Left ventricle myocardium inferior (tissue), 1 donor: ENCODE measurements around the gene POLR2J. TPM values are rescaled to one million over a fixed set of nuclear protein-coding genes. Genes with fewer than 3 reads are reported as not detected.

Experiments
- DNase-seq: peaks from one replicate; pipeline ENCODE4 v3.0.0-alpha.2; 2020
- H3K27ac ChIP-seq: fragments of 200-600 bp; replicated peaks from 2 replicates; pipeline ENCODE4 v1.8.0; 2021
- H3K27me3 ChIP-seq: fragments of 200-600 bp; 2 replicates; pipeline ENCODE4 v1.8.0; 2021; ENCODE audit warnings: low read depth
- H3K36me3 ChIP-seq: fragments of 200-600 bp; 2 replicates; pipeline ENCODE4 v1.8.0; 2021
- H3K4me1 ChIP-seq: fragments of 200-600 bp; 2 replicates; pipeline ENCODE4 v1.8.0; 2021
- H3K4me3 ChIP-seq: fragments of 200-600 bp; 2 replicates; pipeline ENCODE4 v1.8.0; 2021; ENCODE audit warnings: mild to moderate bottlenecking, moderate library complexity
- H3K9me3 ChIP-seq: fragments of 200-600 bp; replicated peaks from 2 replicates; pipeline ENCODE4 v1.8.0; 2021
- intact Hi-C: fragments of 100-400 bp; cut with micrococcal nuclease; formaldehyde crosslinking; loops from one replicate; pipeline ENCODE4 v1.11.0; 2022
- total RNA-seq: library from RNA; stranded (reverse); fragmentation: NEBNext Ultra II Directional; extraction: Animal tissue kit (Norgen Biotek cat#: 25700); gene quantifications from one replicate; pipeline ENCODE4 v1.2.1, GENCODE V29; 2021
- TF ChIP-seq, protein P1 (sequence below): fragments of 200-600 bp; IDR thresholded peaks from 2 replicates; pipeline ENCODE4 v1.8.0; 2021; ENCODE audit warnings: antibody characterized with exemption, mild to moderate bottlenecking, borderline replicate concordance
- donor health status: DM: no; HTN: yes; CAD: no; lungs with severe emphysema.

Gene POLR2J
- total RNA-seq, 1 donor from 2014 or later, result 55.8 TPM

DNA sequence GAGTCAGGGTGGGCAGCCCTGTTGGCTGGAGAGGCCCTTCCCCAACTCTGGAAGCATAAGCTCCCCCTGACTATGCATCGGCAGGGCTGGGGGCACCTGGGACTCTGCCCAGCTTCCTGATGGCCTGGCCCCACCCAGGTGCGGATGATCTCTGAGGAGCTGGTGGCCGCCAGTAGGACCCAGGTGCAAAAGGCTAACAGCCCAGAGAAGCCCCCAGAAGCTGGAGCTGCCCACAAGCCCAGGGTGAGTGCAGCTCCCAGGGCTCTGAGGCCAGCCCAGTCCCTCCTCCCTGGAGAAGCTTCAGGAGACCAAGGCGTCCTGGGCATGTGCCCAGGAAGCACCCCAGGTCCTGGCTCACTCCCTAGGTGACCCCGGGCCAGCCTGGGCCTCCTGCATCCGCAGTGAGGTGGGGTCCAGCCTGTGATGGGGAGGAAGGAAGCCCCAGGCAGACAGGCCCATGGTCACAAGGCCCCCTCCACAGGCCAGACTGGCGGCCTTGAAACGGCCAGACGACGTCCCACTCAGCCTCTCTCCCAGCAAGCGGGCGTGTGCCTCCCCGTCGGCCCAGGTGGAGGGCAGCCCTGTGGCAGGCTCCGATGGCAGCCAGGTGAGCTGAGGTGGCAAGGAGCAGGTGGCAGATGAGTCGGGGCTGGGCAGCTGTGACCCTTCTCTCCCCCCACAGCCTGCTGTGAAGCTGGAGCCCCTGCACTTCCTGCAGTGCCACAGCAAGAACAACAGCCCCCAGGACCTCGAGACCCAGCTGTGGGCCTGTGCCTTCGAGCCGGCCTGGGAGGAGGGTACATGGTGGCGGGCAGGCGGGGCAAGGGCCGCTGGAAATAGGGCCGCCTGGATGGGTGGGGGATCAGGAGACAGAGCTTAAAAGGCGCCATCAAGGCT is 10.9 kb downstream of the POLR2J start:
- intact Hi-C loops, result no loop called here
- no peaks in the 10 kb centered on the region for H3K9me3 ChIP-seq
- H3K27ac ChIP-seq, result no peak overlapping the region
- no peak for DNase-seq
- no peaks in the 10 kb centered on the region for H3K27me3 ChIP-seq
- H3K4me1 ChIP-seq, result peaks cover 38% of the 10 kb centered on the region
- TF ChIP-seq, protein P1, sequence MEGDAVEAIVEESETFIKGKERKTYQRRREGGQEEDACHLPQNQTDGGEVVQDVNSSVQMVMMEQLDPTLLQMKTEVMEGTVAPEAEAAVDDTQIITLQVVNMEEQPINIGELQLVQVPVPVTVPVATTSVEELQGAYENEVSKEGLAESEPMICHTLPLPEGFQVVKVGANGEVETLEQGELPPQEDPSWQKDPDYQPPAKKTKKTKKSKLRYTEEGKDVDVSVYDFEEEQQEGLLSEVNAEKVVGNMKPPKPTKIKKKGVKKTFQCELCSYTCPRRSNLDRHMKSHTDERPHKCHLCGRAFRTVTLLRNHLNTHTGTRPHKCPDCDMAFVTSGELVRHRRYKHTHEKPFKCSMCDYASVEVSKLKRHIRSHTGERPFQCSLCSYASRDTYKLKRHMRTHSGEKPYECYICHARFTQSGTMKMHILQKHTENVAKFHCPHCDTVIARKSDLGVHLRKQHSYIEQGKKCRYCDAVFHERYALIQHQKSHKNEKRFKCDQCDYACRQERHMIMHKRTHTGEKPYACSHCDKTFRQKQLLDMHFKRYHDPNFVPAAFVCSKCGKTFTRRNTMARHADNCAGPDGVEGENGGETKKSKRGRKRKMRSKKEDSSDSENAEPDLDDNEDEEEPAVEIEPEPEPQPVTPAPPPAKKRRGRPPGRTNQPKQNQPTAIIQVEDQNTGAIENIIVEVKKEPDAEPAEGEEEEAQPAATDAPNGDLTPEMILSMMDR, result no peak
- peaks cover 13% of the 10 kb centered on the region for H3K36me3 ChIP-seq
- no peak overlapping the region for H3K4me3 ChIP-seq

DNA sequence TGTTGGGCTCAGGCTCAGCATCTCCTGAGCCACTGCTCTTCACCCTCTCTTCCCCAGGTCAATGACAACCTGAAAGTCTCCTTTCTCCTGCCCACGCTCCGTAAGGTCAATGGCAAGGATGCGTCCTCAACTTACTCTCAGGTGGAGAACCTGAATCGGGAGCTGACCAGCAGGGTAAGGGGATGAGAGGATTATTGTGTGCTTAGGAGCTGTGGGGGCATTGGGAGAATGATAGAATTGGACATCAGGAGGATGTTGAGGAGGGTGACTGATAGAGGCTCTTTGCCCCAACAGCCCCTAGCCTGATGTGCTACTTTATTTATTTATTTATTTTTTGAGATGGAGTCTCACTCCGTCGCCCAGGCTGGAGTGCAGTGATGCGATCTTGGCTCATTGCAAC is 12.6 kb downstream of the POLR2J start:
- peaks cover 42% of the 10 kb centered on the region for H3K4me1 ChIP-seq
- TF ChIP-seq, protein P1, result no peak
- H3K27ac ChIP-seq, result no peak overlapping the region
- intact Hi-C loops, result no loop called here
- no peaks in the 10 kb centered on the region for H3K27me3 ChIP-seq
- H3K4me3 ChIP-seq, result peak overlapping the region; percentile 85
- H3K36me3 ChIP-seq, result peaks cover 5% of the 10 kb centered on the region
- no peak for DNase-seq
- H3K9me3 ChIP-seq, result no peaks in the 10 kb centered on the region

DNA sequence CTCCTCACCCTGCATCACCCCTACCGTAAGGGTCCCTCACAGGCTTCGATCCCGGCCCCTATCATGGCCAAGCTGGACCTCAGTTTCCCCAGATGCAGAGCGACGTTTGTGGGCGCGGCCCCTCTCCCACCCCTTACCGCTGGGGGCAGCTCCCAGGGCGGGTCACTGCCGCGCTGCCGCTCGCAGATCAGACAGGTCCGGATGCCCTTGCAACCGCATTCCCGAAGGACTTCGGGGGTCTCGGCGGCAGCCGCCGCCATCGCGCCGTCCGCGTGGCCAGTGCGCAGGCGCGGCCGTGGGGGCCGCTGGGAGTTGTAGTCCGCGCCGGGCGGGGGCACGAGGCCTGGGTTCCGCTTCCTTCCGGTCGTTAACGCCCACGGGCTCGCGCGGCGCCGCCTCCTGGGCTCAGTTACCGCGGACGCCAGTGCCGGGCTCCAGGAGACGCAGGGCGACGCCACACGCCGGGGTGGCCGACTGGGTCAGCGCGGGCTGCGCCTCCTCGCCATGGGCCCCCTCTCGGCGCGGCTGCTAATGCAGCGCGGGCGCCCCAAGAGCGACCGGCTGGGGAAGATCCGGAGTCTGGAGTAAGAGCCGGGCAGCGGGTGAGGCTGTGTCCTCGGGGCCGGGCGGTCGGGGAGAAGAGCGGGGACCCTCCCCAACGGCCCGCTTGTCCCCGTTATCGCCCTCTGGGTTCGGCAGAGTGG is 14.0 kb downstream of the POLR2J start, which contains the start of the genes ALKBH4 and LRWD1:
Gene ALKBH4, minus strand, starts transcription at position 287 of the 704 bp plus-strand sequence. Its CDS starts 27 bp downstream, at position 260.
Gene LRWD1, plus strand, starts transcription at position 408 of the 704 bp plus-strand sequence. Its CDS starts 97 bp downstream, at position 505.
- Histone ChIP-seq H3K36me3 (peaks cover 1% of the 10 kb centered on the region), H3K9me3 (no peaks in the 10 kb centered on the region), H3K27me3 (no peaks in the 10 kb centered on the region), H3K4me3 (peak within 1 kb of the TSS; percentile 85), H3K27ac (peak within 1 kb of the TSS; percentile 80), H3K4me1 (peaks cover 42% of the 10 kb centered on the region)
- intact Hi-C loops, result no loop called here
- DNase-seq, result peak; percentile 96
- TF ChIP-seq, protein P1, result peak; percentile 42

DNA sequence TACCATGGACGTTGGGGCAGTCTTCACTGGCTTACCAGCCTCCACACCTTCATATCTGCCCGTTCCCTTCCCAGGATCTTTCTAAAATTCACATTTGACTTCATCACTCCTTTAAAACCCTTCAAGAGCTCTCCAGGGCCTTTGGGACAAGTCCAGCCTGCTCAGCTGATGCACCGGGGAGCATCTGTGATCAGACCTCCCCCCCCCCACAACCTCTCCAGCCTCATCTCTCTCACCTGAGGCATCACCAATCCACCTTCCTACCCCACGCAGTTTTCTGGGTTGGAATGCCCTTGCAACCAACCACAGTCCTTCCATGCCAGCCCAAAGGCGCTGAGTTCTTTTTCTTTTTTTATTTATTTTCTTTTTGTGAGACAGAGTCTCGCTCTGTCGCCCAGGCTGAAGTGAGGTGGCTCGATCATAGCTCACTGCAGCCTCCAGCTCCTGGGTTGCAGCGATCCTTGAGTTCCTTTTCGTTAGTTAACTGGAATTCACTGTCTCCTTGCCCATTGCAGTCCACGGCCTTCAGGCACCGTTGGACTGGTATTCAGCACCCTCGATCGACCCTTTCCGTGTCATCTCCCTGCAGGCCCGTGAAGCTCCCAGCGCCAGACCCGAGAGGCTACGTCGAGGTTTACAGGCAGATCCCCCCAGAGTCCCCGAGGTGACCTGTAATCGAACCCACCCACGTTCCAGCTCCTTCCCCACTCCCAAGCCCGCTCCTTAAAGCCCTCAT is 14.7 kb downstream of the POLR2J start:
- no peaks in the 10 kb centered on the region for H3K9me3 ChIP-seq
- TF ChIP-seq, protein P1, result no peak
- H3K4me3 ChIP-seq, result peak overlapping the region; percentile 85
- H3K4me1 ChIP-seq, result peaks cover 42% of the 10 kb centered on the region
- DNase-seq, result no peak
- H3K27me3 ChIP-seq, result no peaks in the 10 kb centered on the region
- peaks cover 6% of the 10 kb centered on the region for H3K36me3 ChIP-seq
- peak overlapping the region; percentile 80 for H3K27ac ChIP-seq
- intact Hi-C loops, result no loop called here

DNA sequence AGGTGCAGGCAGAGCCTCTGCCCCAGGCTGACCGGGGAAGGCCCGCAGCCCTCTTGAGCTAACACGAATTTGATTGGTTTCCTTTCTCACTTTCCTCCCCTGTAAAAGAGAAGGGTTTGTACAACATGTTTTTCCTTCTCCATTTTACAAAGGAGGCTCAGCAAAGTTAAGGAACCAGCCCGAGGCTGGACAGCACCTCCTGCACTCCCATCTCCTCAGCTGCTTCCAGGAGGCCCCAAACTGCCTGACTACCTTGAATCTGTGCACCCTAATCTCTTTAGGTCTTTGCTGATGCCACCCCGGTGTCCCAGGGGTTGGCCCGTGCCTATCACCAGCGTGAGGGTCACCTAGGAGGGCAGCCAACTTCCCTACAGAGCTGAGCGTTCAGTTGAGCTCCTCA is 18.3 kb downstream of the POLR2J start:
- no peak for DNase-seq
- Histone ChIP-seq H3K4me1 (peaks cover 28% of the 10 kb centered on the region), H3K9me3 (no peaks in the 10 kb centered on the region), H3K36me3 (peaks cover 42% of the 10 kb centered on the region), H3K27ac (no peak overlapping the region), H3K4me3 (no peak overlapping the region), H3K27me3 (no peaks in the 10 kb centered on the region)
- TF ChIP-seq, protein P1, result no peak
- intact Hi-C loops, result no loop called here
